ENCODE measurements around the gene NEU4. TPM values are rescaled to one million over a fixed set of nuclear protein-coding genes. Genes with fewer than 3 reads are reported as not detected.

Gene NEU4
- total RNA-seq, 1 experiment from 2014 or later = 3.9 TPM

DNA sequence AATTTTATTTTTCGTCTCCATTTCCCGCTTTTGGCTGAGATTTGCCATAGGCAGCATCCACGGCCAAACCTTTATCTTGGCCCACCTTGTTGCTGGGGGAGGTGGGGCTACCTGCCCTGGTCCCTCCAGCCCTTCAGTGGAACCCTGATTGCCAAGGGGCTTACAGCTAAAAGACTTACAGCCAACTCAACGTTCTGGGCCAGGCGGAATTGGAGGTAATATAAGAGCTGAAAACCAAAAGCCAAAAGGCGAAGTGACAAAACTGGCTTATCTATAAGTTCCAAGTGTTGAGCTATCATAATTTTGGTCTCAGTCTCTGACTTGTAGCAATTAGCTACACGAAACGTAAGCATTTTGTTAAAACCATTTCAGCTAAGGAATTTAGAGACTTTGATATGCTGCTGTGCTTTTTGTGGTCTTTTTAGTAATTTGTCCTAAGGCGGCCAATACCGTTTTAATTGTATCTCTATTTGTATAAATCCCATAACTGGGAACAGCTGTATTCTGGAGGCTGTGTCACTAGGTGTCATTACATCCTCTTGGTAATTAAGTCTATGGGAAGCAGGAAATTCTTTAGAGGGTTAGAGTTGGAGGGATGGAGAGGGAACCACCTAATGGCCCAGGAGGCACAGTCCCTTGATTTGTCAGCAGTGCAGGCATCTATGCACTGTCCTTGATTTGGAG, 25.7 kb downstream of the NEU4 start:
- no peak overlapping the region for H3K27ac Mint-ChIP-seq (ENCODE audit: unreplicated experiment)
- POLR2A ChIA-PET = no interaction called here

DNA sequence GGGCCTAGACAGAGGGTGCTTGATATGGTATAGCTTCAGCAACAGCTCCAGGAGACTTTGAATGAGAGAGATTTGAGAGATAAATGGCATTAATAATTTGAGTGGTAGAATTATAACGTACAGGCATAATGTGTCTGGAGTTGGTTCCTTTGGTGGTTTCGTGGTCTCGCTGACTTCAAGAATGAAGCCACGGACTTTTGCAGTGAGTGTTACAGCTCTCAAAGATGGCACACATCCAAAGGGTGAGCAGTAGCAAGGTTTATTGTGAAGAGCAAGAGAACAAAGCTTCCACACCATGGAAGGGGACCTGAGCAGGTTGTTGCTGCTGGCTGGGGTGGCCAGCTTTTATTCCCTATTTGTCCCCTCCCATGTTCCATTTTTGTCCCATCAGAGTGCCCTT, 26.6 kb downstream of the NEU4 start:
- H3K9me3 ChIP-seq = no peaks in the 10 kb centered on the region; the same call in 1 of the 2 replicates

More for the DNA sequence above, 25.7 kb downstream of the NEU4 start:
- no peaks in the 10 kb centered on the region for H3K27me3 Mint-ChIP-seq (ENCODE audit: insufficient read depth, unreplicated experiment)
- DNase-seq = no peak
- no peak overlapping the region for H3K4me3 Mint-ChIP-seq (ENCODE audit: unreplicated experiment)
- intact Hi-C loops (cut with micrococcal nuclease; ENCODE audit: unreplicated experiment) = no loop called here
- Histone ChIP-seq H3K4me3 (ENCODE audit: low read depth, low read length) (no peak overlapping the region), H3K27me3 (replicated peaks; ENCODE audit: control insufficient read depth, insufficient read depth, low read length) (no peaks in the 10 kb centered on the region), H3K36me3 (ENCODE audit: control insufficient read depth, insufficient read depth, low read length) (no peaks in the 10 kb centered on the region), H3K4me1 (no peaks in the 10 kb centered on the region), H3K9me3 (no peaks in the 10 kb centered on the region; the same call in 1 of the 2 replicates)
- no TSS peak for BruUV-seq (replicated peaks)
- TF ChIP-seq, protein P1, sequence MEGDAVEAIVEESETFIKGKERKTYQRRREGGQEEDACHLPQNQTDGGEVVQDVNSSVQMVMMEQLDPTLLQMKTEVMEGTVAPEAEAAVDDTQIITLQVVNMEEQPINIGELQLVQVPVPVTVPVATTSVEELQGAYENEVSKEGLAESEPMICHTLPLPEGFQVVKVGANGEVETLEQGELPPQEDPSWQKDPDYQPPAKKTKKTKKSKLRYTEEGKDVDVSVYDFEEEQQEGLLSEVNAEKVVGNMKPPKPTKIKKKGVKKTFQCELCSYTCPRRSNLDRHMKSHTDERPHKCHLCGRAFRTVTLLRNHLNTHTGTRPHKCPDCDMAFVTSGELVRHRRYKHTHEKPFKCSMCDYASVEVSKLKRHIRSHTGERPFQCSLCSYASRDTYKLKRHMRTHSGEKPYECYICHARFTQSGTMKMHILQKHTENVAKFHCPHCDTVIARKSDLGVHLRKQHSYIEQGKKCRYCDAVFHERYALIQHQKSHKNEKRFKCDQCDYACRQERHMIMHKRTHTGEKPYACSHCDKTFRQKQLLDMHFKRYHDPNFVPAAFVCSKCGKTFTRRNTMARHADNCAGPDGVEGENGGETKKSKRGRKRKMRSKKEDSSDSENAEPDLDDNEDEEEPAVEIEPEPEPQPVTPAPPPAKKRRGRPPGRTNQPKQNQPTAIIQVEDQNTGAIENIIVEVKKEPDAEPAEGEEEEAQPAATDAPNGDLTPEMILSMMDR (IDR thresholded peaks at IDR 0.05; ENCODE audit: insufficient read depth in 1 of 2, low read depth in 1 of 2, low read length in 1 of 2, severe bottlenecking in 1 of 2, unreplicated experiment in 1 of 2) = no peak
- H3K4me1 Mint-ChIP-seq (ENCODE audit: low read depth, unreplicated experiment) = no peaks in the 10 kb centered on the region
- CTCF ChIA-PET = no interaction called here
- no peaks in the 10 kb centered on the region for H3K36me3 Mint-ChIP-seq (ENCODE audit: insufficient read depth, unreplicated experiment)
- no peaks in the 10 kb centered on the region for H3K9me3 Mint-ChIP-seq (ENCODE audit: unreplicated experiment)

DNA sequence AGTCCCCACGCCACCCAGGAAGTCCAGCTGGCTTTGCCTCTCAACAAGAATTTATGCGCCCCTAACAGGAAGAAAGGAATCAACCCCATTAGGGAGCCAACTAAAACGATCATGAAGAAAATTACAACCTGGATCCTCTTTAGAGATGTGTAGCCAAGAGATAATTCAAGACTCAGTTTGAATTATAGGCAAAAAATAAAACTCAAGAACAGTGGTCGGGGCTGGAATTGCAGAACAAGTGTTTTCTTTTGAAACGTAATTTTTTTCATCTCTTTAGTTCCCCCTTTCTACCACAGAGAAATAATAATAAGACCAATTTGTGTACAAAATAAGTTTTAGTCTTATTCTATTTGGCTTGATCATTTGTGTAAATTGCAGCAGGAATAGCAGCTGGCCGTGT, 27.3 kb downstream of the NEU4 start:
- H3K4me1 Mint-ChIP-seq (ENCODE audit: low read depth, unreplicated experiment) = no peaks in the 10 kb centered on the region

More for the DNA sequence above, 26.6 kb downstream of the NEU4 start:
- TF ChIP-seq, protein P1 (IDR thresholded peaks at IDR 0.05; ENCODE audit: insufficient read depth in 1 of 2, low read depth in 1 of 2, low read length in 1 of 2, severe bottlenecking in 1 of 2, unreplicated experiment in 1 of 2) = no peak
- no peak for DNase-seq
- H3K36me3 ChIP-seq (ENCODE audit: control insufficient read depth, insufficient read depth, low read length) = no peaks in the 10 kb centered on the region
- no peaks in the 10 kb centered on the region for H3K4me1 ChIP-seq
- Mint-ChIP-seq H3K27ac (ENCODE audit: unreplicated experiment) (no peak overlapping the region), H3K9me3 (ENCODE audit: unreplicated experiment) (no peaks in the 10 kb centered on the region), H3K4me1 (ENCODE audit: low read depth, unreplicated experiment) (no peaks in the 10 kb centered on the region), H3K4me3 (ENCODE audit: unreplicated experiment) (no peak overlapping the region), H3K36me3 (ENCODE audit: insufficient read depth, unreplicated experiment) (no peaks in the 10 kb centered on the region), H3K27me3 (ENCODE audit: insufficient read depth, unreplicated experiment) (no peaks in the 10 kb centered on the region)
- POLR2A ChIA-PET = no interaction called here
- intact Hi-C loops (cut with micrococcal nuclease; ENCODE audit: unreplicated experiment) = no loop called here
- CTCF ChIA-PET = no interaction called here
- no peak overlapping the region for H3K4me3 ChIP-seq (ENCODE audit: low read depth, low read length)
- H3K27me3 ChIP-seq (replicated peaks; ENCODE audit: control insufficient read depth, insufficient read depth, low read length) = no peaks in the 10 kb centered on the region
- BruUV-seq (replicated peaks) = no TSS peak

More for the DNA sequence above, 27.3 kb downstream of the NEU4 start:
- ChIA-PET CTCF (no interaction called here), POLR2A (no interaction called here)
- no peaks in the 10 kb centered on the region for H3K4me1 ChIP-seq
- BruUV-seq (replicated peaks) = no TSS peak
- intact Hi-C loops (cut with micrococcal nuclease; ENCODE audit: unreplicated experiment) = no loop called here
- no peak overlapping the region for H3K4me3 Mint-ChIP-seq (ENCODE audit: unreplicated experiment)
- H3K4me3 ChIP-seq (ENCODE audit: low read depth, low read length) = no peak overlapping the region
- TF ChIP-seq, protein P1 (IDR thresholded peaks at IDR 0.05; ENCODE audit: insufficient read depth in 1 of 2, low read depth in 1 of 2, low read length in 1 of 2, severe bottlenecking in 1 of 2, unreplicated experiment in 1 of 2) = no peak
- no peaks in the 10 kb centered on the region for H3K27me3 ChIP-seq (replicated peaks; ENCODE audit: control insufficient read depth, insufficient read depth, low read length)
- H3K9me3 ChIP-seq = no peaks in the 10 kb centered on the region; the same call in 1 of the 2 replicates
- no peaks in the 10 kb centered on the region for H3K27me3 Mint-ChIP-seq (ENCODE audit: insufficient read depth, unreplicated experiment)
- H3K36me3 ChIP-seq (ENCODE audit: control insufficient read depth, insufficient read depth, low read length) = no peaks in the 10 kb centered on the region
- no peak overlapping the region for H3K27ac Mint-ChIP-seq (ENCODE audit: unreplicated experiment)
- H3K9me3 Mint-ChIP-seq (ENCODE audit: unreplicated experiment) = no peaks in the 10 kb centered on the region
- no peak for DNase-seq
- no peaks in the 10 kb centered on the region for H3K36me3 Mint-ChIP-seq (ENCODE audit: insufficient read depth, unreplicated experiment)

All from Caco-2 (cell line).